Stimulated activated CD4-positive, alpha-beta T cell treated with anti-CD3 and anti-CD28 coated beads, Interleukin-1b, Interleukin-23, amount 100 ng/mL, for 24 hours (primary cell): ENCODE data around the gene DGKD.
"Not testable (repeated sequence)": the region's sequence is repeated elsewhere in the genome, so short reads cannot be mapped to it uniquely, and the experiment has no call there.

Experiments used
- DNase-seq, 4 experiments: peaks; one replicate each; pipeline ENCODE4 v3.0.0-alpha.2; 2020; ENCODE audit warnings: low read depth in 4 of 4, low spot score in 1 of 4

The DGKD gene

GRCh38 chr2:233336091-233336490 lies 18.2 kb upstream of the DGKD start:
- not testable (repeated sequence) for DNase-seq

- no peak for DNase-seq
Measured at GRCh38 chr2:233336541-233336940, 17.8 kb upstream of the DGKD start.

DNA sequence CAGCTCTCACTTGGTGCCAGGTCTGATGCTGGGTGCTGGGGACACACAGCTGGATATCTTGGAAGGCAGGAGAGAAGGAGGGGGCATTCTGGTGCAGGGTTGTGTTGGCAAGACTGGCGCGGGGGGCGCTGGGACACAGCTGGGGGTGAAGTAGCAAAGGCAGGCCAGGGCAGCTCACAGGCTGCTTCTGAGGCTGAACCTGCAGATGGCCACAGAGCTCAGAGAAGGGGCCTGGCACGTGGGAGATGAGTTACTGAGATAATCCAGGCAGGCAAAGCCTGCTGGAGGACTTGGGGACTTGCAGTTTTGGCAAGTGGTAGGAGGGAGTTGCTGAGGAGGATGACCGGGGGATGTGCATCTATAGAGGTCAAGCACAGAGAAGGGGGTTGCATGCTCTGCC lies 16.2 kb upstream of the DGKD start:
- DNase-seq: no peak

- no peak for DNase-seq
Measured at GRCh38 chr2:233338812-233339368, 15.4 kb upstream of the DGKD start.

GRCh38 chr2:233339427-233339826 lies 14.9 kb upstream of the DGKD start:
- no peak for DNase-seq

DNA sequence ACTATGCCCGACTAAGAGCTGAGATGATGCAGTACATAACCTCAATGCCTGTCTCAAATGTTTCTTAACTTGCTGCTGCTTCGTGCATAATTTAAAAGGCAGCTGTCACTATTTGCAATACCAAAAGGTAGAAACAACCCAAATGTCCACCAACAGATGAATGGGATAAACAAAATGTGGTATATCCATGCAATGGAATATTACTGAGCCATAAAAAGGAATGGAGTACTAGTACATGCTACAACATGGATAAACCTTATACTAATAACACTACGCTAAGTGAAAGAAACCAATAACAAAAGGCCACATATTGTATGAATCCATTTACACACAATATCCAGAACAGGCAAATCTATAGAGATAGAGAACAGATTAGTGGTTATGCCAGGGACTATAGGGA lies 13.0 kb upstream of the DGKD start:
- DNase-seq: no peak

DNA sequence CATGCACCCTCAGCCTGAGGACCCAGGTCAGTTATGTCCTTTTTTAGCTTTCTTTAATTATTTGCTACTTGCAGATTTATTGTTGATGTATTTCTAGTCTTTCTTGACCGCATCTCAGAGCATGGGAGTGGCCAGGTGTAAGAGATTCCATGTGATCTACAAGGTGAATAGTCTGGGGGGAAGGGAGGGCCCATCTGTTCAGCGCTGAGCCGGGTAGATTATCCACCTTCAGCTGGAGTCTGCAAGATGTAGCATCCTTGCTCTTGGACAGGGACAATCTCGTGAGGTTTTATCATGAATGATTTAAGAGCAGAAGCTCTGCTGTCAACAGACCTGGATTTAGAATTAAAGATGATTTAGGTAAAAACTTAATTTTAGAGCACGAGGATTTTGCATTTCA lies 12.0 kb upstream of the DGKD start:
- no peak for DNase-seq

DNA sequence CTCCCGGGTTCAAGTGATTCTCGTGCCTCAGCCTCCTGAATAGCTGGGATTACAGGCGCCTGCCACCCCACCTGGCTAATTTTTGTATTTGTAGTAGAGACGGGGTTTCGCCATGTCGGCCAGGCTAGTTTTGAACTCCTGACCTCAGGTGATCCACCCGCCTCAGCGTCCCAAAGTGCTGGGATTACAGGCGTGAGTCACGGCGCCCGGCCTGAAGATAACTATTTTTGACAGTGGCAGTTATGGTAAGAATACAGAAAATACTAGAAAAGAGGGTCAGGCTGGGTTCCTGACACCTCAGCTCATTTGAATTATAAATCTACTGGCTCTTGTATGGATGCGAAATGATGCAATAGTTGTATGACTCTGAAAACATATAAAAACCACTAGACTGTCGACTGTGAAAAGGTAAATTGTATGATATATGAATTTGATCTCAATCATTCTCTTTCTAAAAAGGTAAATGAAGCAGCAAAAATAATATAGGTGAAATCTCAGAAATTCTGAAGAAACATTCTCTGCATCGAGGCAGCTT lies 11.1 kb upstream of the DGKD start:
- DNase-seq: no peak

GRCh38 chr2:233346376-233346775 lies 7.9 kb upstream of the DGKD start:
- DNase-seq: no peak

- DNase-seq: no peak
Measured at GRCh38 chr2:233346930-233347329, 7.4 kb upstream of the DGKD start.

- no peak for DNase-seq
Measured at GRCh38 chr2:233349005-233349998, 5.0 kb upstream of the DGKD start.

DNA sequence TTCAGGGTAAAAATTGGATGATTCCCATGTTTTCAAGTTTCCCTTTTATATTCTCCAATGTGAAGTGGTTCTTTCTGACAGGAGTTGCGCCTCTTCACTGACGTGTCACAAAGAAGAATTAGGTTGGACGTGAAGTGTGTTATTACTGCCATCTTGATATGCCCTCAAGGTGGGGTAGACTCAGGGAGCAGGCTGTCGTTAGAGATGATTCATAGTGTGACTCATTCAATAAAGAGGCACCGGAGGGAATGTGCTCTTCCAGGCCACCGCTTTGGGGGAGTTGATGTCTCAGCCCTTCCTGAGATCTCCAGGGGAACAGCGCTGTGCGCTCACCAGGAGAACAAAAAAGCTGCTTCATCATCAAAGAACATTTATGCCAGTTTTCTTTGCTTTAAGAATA lies 3.6 kb upstream of the DGKD start:
- DNase-seq: no peak

DNA sequence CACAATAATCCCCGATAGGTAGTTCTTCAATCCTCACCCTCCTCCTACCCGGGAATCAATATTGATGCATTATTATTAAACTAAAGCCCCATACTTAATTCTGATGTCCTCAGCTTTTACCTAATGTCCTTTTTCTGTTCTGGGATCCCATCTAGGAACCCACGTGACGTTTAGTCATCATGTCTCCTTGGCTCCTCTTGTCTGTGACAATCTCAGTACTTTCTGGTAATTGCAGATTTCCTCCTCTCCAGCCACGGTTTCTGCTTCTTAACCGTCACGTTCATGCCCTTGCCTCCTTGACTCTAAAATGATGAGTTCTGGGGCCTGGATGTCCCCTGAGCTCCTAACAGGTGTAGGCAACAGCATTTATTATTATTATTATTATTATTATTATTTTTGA lies 2.9 kb upstream of the DGKD start:
- no peak for DNase-seq

DNA sequence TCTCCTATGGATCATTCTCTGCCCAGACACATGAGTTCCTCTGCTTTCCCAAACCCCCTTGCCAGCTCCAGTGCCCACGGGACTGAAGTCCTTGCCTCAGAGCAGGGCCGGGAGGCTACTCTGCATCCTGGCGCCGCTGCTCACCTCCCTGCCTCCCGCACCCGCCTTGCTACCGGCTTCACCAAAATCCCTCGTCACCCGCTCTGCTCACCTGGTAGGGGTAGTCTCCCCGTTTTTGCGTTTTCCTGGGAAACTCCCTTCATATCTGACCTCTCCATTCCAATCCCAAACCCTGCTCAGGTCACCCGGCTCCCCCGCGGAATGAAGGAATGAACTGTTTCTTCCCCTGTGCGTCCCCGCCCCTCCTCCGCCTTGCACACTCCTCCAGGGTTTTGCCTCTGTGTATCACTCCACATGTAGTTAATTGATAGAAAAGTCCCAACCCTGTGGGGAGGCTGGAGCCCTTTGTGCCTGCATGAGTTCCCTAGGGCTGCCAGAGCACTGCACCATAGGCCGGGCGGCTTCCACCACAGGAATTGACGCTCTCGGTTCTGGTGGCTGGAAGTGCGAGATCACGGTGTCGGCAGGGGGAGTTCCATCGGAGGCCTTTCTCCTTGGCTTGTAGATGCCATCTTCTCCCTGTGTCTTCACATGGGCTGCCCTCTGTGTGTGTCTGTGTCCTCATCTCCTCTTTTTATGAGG lies 2.0 kb upstream of the DGKD start:
- DNase-seq: no peak

GRCh38 chr2:233353101-233353768 lies 1.1 kb upstream of the DGKD start:
- no peak for DNase-seq

DNA sequence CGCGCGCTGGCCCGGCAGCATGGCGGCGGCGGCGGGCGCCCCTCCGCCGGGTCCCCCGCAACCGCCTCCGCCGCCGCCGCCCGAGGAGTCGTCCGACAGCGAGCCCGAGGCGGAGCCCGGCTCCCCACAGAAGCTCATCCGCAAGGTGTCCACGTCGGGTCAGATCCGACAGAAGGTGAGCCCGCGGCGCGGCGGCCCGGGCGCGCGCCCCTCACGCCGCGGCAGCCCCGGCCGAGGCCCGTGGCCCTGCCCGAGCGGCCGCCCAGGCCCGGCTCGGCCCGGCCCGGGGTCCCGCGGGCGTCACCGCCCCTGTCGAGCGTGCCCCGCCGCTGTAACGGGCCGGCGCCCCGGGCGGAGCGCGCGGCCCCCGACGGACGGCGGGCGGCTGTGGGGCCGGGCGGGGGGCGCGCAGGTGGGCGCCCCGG lies 218 bp downstream of the DGKD start:
- no peak for DNase-seq

- no peak for DNase-seq
Measured at GRCh38 chr2:233354971-233355574, 779 bp downstream of the DGKD start.

- no peak for DNase-seq
Measured at GRCh38 chr2:233355916-233356315, 1.6 kb downstream of the DGKD start.

DNA sequence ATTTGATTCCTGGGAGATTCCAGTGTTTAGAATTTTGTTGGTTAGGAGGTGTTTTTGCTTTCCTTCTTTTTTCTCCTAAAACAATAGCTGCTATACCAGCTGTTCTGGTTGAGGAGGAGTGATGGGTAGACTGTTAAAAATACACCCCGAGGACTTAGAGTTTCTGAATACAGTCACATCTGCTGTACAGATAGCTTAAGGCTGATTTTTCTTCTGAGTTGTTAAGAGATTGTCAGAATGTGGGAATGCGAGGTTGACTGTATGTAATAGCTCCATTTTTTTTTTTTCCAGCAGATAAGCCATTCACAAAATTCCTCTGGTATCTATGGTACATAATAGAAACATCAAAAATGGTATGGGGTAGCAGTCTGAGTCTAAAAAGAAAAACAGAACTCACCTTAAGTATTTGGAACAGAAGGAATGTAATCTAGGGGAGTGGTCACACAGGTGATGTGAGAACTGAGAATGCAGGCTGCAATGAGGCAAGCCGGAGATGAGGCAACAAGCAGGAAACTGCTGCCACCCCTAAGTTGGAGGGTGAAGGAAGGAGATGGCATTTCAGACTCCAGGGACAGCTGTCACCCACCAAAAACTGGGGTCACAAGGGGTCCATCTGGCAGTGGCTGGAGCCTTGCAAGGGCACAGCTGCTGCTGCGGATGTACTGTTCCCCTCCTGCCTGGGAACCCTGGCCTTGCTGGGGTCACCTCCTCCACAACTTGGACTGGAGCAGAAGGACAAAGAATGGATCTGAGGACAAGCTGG lies 2.4 kb downstream of the DGKD start:
- no peak for DNase-seq

DNA sequence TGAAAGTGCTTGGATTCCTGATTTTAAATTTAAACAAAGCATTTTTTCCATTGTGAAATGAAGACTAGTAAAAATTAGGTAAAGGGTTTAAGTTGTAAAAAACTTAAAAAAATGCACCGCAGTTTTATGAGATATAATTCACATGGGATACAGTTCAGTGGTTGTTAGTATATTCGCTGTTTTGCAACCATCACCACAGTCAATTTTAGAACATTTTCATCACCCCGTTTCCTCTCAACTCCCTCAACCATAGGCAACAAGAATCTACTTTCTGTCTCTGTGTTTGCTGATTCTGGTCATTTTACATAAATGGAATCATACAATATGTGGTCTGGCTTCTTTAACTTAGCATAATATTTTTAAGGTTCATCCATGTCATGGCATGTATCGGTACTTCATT lies 4.0 kb downstream of the DGKD start:
- no peak for DNase-seq
